Pancreas (tissue), 10 donors: ENCODE results near the gene SGSM1. TPM values are rescaled to one million over a fixed set of nuclear protein-coding genes. Genes with fewer than 3 reads are reported as not detected.

Experiments
- ATAC-seq, 4 donors: fragments of 200-7000 bp; cut with Tn5 transposase; one replicate each; pipeline versions ENCODE4 v1.8.0 to v1.9.1; 2020; ENCODE audit warnings: mild to moderate bottlenecking in 4 of 4, moderate library complexity in 4 of 4
- DNase-seq, 6 donors: peaks; one replicate each; pipeline ENCODE4 v3.0.0-alpha.2; 2020
- FAIRE-seq: peaks from 2 replicates; lab custom pipeline; 2012; peaks lifted over from hg19 to GRCh38; lab: Jason Lieb, UNC
- H3K27ac ChIP-seq, 4 donors: fragments of 200-600 bp; sonication (generic); 1 replicate in 3 of 4; 2 replicates in 1 of 4; pipeline versions ENCODE4 v1.5.0 to v1.8.0; 2020
- H3K27me3 ChIP-seq, 4 donors: fragments of 200-600 bp; one replicate each; pipeline ENCODE4 v1.8.0; 2021
- H3K36me3 ChIP-seq, 3 donors: fragments of 200-600 bp; sonication (generic) in 1 of 3; one replicate each; pipeline versions ENCODE4 v1.5.0 to v1.8.0; 2020 to 2021
- H3K4me1 ChIP-seq, 3 donors: fragments of 200-600 bp; one replicate each; pipeline ENCODE4 v1.8.0; 2021
- H3K4me3 ChIP-seq, 4 donors: fragments of 200-600 bp; sonication (generic) in 2 of 4; one replicate each; pipeline versions ENCODE4 v1.5.0 to v1.8.0; 2020 to 2021
- H3K9me3 ChIP-seq, 4 donors: fragments of 200-600 bp; one replicate each; pipeline ENCODE4 v1.8.0; 2021
- CTCF ChIP-seq, 4 donors: fragments of 200-600 bp; sonication (generic) in 3 of 4; IDR thresholded peaks; one replicate each; pipeline versions ENCODE4 v1.5.0 to v1.8.0; 2021; ENCODE audit warnings: antibody characterized with exemption in 4 of 4
- WGBS, 2 donors: extraction: QIAGEN DNeasy Blood & Tissue Kit; methylation state at CpG; one replicate each; pipeline ENCODE4 v1.1.7; 2013; 5-methylcytosine and 5-hydroxymethylcytosine counted together
- intact Hi-C, 3 donors: fragments of 100-400 bp; cut with DNase I; formaldehyde crosslinking; loops; one replicate each; pipeline versions ENCODE4 v1.11.1 to v1.14.2; 2022
- polyA plus RNA-seq, 2 donors: library from polyadenylated mRNA; stranded (reverse); fragments of 200-250 nt; gene quantifications; one replicate each; pipeline ENCODE4 v1.2.3, GENCODE V29; 2013
- total RNA-seq, 6 donors: library from RNA; stranded (reverse); fragmentation: NEBNext Ultra II Directional in 4 of 6; extraction: Animal tissue kit (Norgen Biotek cat#: 25700) in 4 of 6; gene quantifications; one replicate each; pipeline versions ENCODE4 v1.2.1 to v1.2.4, GENCODE V29; 2021 to 2023
- donor health status: healthy with polysubstance abuse.
- donor health status: DM: no; HTN: no; CAD: no; lungs with moderate emphysema.
- donor health status: DM: no; HTN: no; CAD: no.
- donor health status: control.
- donor health status: control.
- donor health status: Bipolar disorder and iron deficiency.
- donor health status: DM: yes; HTN: yes; CAD: no.
- donor health status: DM: no; HTN: no; CAD: no.
- donor health status: DM: no; HTN: no; CAD: no.
- donor health status: DM: yes; HTN: yes; CAD: no.

Gene SGSM1
- total and polyA plus RNA-seq, 8 donors, result 1.6 to 5.1 (median 2.5) TPM

GRCh38 chr22:24953384-24954113 is 147.5 kb downstream of the SGSM1 start:
- 3% methylated on average over 31 to 47 of the region's 47 CpGs for WGBS, 2 donors
- no peak for FAIRE-seq
- intact Hi-C loops, result loop anchor here in 2 of 3 donors (5.0 kb wide), 2 partner anchors 94 to 99 kb away; no protein-coding TSS in a partner anchor

GRCh38 chr22:24954114-24954463 is 148.1 kb downstream of the SGSM1 start:
- ATAC-seq (no peak), DNase-seq (no peak), FAIRE-seq (no peak)
- WGBS, 2 donors, result 14 to 18% methylated on average over 4 of the region's 4 CpGs
- Histone ChIP-seq H3K4me3 (peak overlapping the region in 3 of 4 donors; percentile 68 to 70 (median 68)), H3K36me3 (no peaks in the 10 kb centered on the region), H3K27ac (peak overlapping the region; percentile 57 to 89 (median 82)), H3K4me1 (peaks cover 4 to 20% (median 14%) of the 10 kb centered on the region in 3 donors), H3K9me3 (no peaks in the 10 kb centered on the region), H3K27me3 (no peaks in the 10 kb centered on the region)
- no peak for TF ChIP-seq CTCF (IDR thresholded peaks at IDR 0.05)
- intact Hi-C loops, result loop anchor here in 2 of 3 donors (5.0 kb wide), 2 partner anchors 93 to 98 kb away; no protein-coding TSS in a partner anchor

More at GRCh38 chr22:24953384-24954113, 147.5 kb downstream of the SGSM1 start:
- DNase-seq (peak in 5 of 6 donors; percentile 41 to 82 (median 65)), ATAC-seq (peak; percentile 15 to 30 (median 24))
- no peaks in the 10 kb centered on the region for H3K9me3 ChIP-seq
- no peak for TF ChIP-seq CTCF (IDR thresholded peaks at IDR 0.05)
- peak overlapping the region; percentile 57 to 89 (median 82) for H3K27ac ChIP-seq
- no peaks in the 10 kb centered on the region for H3K27me3 ChIP-seq
- H3K4me1 ChIP-seq, result peaks cover 4 to 25% (median 16%) of the 10 kb centered on the region in 3 donors
- H3K4me3 ChIP-seq, result peak overlapping the region; percentile 53 to 70 (median 68)
- H3K36me3 ChIP-seq, result no peaks in the 10 kb centered on the region

GRCh38 chr22:24954856-24955255 is 148.8 kb downstream of the SGSM1 start:
- no peak for TF ChIP-seq CTCF (IDR thresholded peaks at IDR 0.05)
- no peak for DNase-seq
- peaks cover 4 to 20% (median 10%) of the 10 kb centered on the region in 3 donors for H3K4me1 ChIP-seq
- no peaks in the 10 kb centered on the region for H3K36me3 ChIP-seq
- no peaks in the 10 kb centered on the region for H3K9me3 ChIP-seq
- no peak overlapping the region for H3K4me3 ChIP-seq
- ATAC-seq, result no peak
- no peak for FAIRE-seq
- intact Hi-C loops, result loop anchor here in 2 of 3 donors (5.0 kb wide), 2 partner anchors 92 to 97 kb away; no protein-coding TSS in a partner anchor
- no peaks in the 10 kb centered on the region for H3K27me3 ChIP-seq
- WGBS, 2 donors, result 59 to 60% methylated on average over 8 of the region's 8 CpGs
- peak overlapping the region in 1 of 4 donors; percentile 89 for H3K27ac ChIP-seq

GRCh38 chr22:24957043-24957442 is 151.0 kb downstream of the SGSM1 start:
- 77 to 86% methylated on average over 2 of the region's 2 CpGs for WGBS, 2 donors
- no peak for TF ChIP-seq CTCF (IDR thresholded peaks at IDR 0.05)
- FAIRE-seq, result no peak
- H3K4me1 ChIP-seq, result peaks cover 4 to 17% (median 10%) of the 10 kb centered on the region in 3 donors
- no peak for DNase-seq
- H3K36me3 ChIP-seq, result no peaks in the 10 kb centered on the region
- no peak overlapping the region for H3K27ac ChIP-seq
- H3K27me3 ChIP-seq, result no peaks in the 10 kb centered on the region
- intact Hi-C loops, result no loop called here
- no peak overlapping the region for H3K4me3 ChIP-seq
- ATAC-seq, result no peak
- no peaks in the 10 kb centered on the region for H3K9me3 ChIP-seq
